Immature natural killer cell (primary cell): ENCODE results near the gene DGKH. TPM values are rescaled to one million over a fixed set of nuclear protein-coding genes. Genes with fewer than 3 reads are reported as not detected.
"Not testable (repeated sequence)": the region's sequence is repeated elsewhere in the genome, so short reads cannot be mapped to it uniquely, and the experiment has no call there.

Source experiments
- DNase-seq, 3 donors: peaks; one replicate each; pipeline ENCODE4 v3.0.0; 2022; ENCODE audit warnings: mixed read lengths in 1 of 3
- H3K27ac Mint-ChIP-seq, 6 donors: one replicate each; pipeline ENCODE4 v1.8.0; 2020; ENCODE audit warnings: mixed read lengths in 6 of 6, mild to moderate bottlenecking in 5 of 6, inconsistent platforms in 4 of 6, moderate library complexity in 3 of 6
- H3K27me3 Mint-ChIP-seq, 3 donors: one replicate each; pipeline ENCODE4 v1.8.0; 2020 to 2021; ENCODE audit warnings: low read depth in 3 of 3, mild to moderate bottlenecking in 3 of 3, mixed read lengths in 3 of 3, moderate library complexity in 3 of 3, inconsistent platforms in 1 of 3
- H3K36me3 Mint-ChIP-seq, 3 donors: one replicate each; pipeline ENCODE4 v1.8.0; 2020; ENCODE audit warnings: mixed read lengths in 3 of 3, inconsistent platforms in 2 of 3, mild to moderate bottlenecking in 2 of 3
- H3K4me1 Mint-ChIP-seq, 2 donors: one replicate each; pipeline ENCODE4 v1.8.0; 2020; ENCODE audit warnings: inconsistent platforms in 2 of 2, mild to moderate bottlenecking in 2 of 2, mixed read lengths in 2 of 2, moderate library complexity in 1 of 2
- H3K4me3 Mint-ChIP-seq, 5 donors: one replicate each; pipeline ENCODE4 v1.8.0; 2020; ENCODE audit warnings: mild to moderate bottlenecking in 5 of 5, mixed read lengths in 5 of 5, inconsistent platforms in 3 of 5, moderate library complexity in 3 of 5
- H3K9me3 Mint-ChIP-seq, 6 donors: one replicate each; pipeline ENCODE4 v1.8.0; 2020; ENCODE audit warnings: mild to moderate bottlenecking in 6 of 6, mixed read lengths in 6 of 6, inconsistent platforms in 4 of 6, moderate library complexity in 3 of 6
- polyA plus RNA-seq, 3 donors: library from polyadenylated mRNA; unstranded; fragments of 300-500 nt; fragmentation: Illumina TruSeq; gene quantifications; one replicate each; pipeline ENCODE4 v1.2.3, GENCODE V29; 2021

DGKH gene
- polyA plus RNA-seq, 3 donors from 2014 or later: 0.03 to 1.1 TPM; not detected in 1

- Mint-ChIP-seq H3K9me3 (peaks cover 0 to 2% (median 0%) of the 10 kb centered on the region in 6 donors), H3K27me3 (peaks cover 0 to 3% (median 0%) of the 10 kb centered on the region in 3 donors), H3K36me3 (no peaks in the 10 kb centered on the region), H3K27ac (no peak overlapping the region), H3K4me1 (no peaks in the 10 kb centered on the region), H3K4me3 (no peak overlapping the region)
- no peak for DNase-seq
Observed at GRCh38 chr13:42152495-42152894, 104.0 kb downstream of the DGKH start.

GRCh38 chr13:42153199-42154113 lies 105.0 kb downstream of the DGKH start:
- Mint-ChIP-seq H3K9me3 (peaks cover 0 to 2% (median 0%) of the 10 kb centered on the region in 6 donors), H3K27ac (no peak overlapping the region), H3K27me3 (peaks cover 0 to 3% (median 0%) of the 10 kb centered on the region in 3 donors), H3K4me3 (no peak overlapping the region), H3K4me1 (no peaks in the 10 kb centered on the region), H3K36me3 (no peaks in the 10 kb centered on the region)
- DNase-seq: no peak

GRCh38 chr13:42155251-42155650 lies 106.8 kb downstream of the DGKH start:
- H3K27ac Mint-ChIP-seq: no peak overlapping the region
- no peak overlapping the region for H3K4me3 Mint-ChIP-seq
- H3K4me1 Mint-ChIP-seq: no peaks in the 10 kb centered on the region
- H3K27me3 Mint-ChIP-seq: peaks cover 0 to 3% (median 0%) of the 10 kb centered on the region in 3 donors
- no peaks in the 10 kb centered on the region for H3K9me3 Mint-ChIP-seq
- H3K36me3 Mint-ChIP-seq: no peaks in the 10 kb centered on the region
- DNase-seq: no peak

- not testable (repeated sequence) for H3K27me3 Mint-ChIP-seq, H3K4me3 Mint-ChIP-seq, H3K4me1 Mint-ChIP-seq, DNase-seq, H3K9me3 Mint-ChIP-seq, H3K36me3 Mint-ChIP-seq, H3K27ac Mint-ChIP-seq
Observed at GRCh38 chr13:42163338-42163737, 114.9 kb downstream of the DGKH start.

GRCh38 chr13:42163910-42164309 lies 115.5 kb downstream of the DGKH start:
- H3K4me1 Mint-ChIP-seq, H3K27ac Mint-ChIP-seq, H3K4me3 Mint-ChIP-seq, H3K9me3 Mint-ChIP-seq, H3K27me3 Mint-ChIP-seq, DNase-seq, H3K36me3 Mint-ChIP-seq: not testable (repeated sequence)

- Mint-ChIP-seq H3K27me3 (peaks cover 0 to 2% (median 2%) of the 10 kb centered on the region in 3 donors), H3K4me1 (no peaks in the 10 kb centered on the region), H3K9me3 (peaks cover 0 to 2% (median 0%) of the 10 kb centered on the region in 6 donors), H3K4me3 (no peak overlapping the region), H3K36me3 (peaks cover 0 to 4% (median 3%) of the 10 kb centered on the region in 3 donors), H3K27ac (no peak overlapping the region)
- DNase-seq: no peak
Observed at GRCh38 chr13:42164557-42165125, 116.2 kb downstream of the DGKH start.

- Mint-ChIP-seq H3K9me3 (peaks cover 0 to 2% (median 0%) of the 10 kb centered on the region in 6 donors), H3K4me1 (no peaks in the 10 kb centered on the region), H3K27ac (no peak overlapping the region), H3K27me3 (peaks cover 0 to 2% (median 2%) of the 10 kb centered on the region in 3 donors), H3K36me3 (peaks cover 0 to 4% (median 0%) of the 10 kb centered on the region in 3 donors), H3K4me3 (no peak overlapping the region)
- DNase-seq: no peak
Observed at GRCh38 chr13:42168496-42168895, 120.0 kb downstream of the DGKH start.

- H3K4me1 Mint-ChIP-seq: no peaks in the 10 kb centered on the region
- DNase-seq: no peak
- H3K27ac Mint-ChIP-seq: no peak overlapping the region
- H3K36me3 Mint-ChIP-seq: peaks cover 0 to 4% (median 0%) of the 10 kb centered on the region in 3 donors
- peaks cover 0 to 2% (median 0%) of the 10 kb centered on the region in 6 donors for H3K9me3 Mint-ChIP-seq
- no peak overlapping the region for H3K4me3 Mint-ChIP-seq
- H3K27me3 Mint-ChIP-seq: no peaks in the 10 kb centered on the region
Observed at GRCh38 chr13:42170029-42170428, 121.6 kb downstream of the DGKH start.

- H3K36me3 Mint-ChIP-seq: no peaks in the 10 kb centered on the region
- no peak overlapping the region for H3K4me3 Mint-ChIP-seq
- H3K9me3 Mint-ChIP-seq: no peaks in the 10 kb centered on the region
- H3K4me1 Mint-ChIP-seq: no peaks in the 10 kb centered on the region
- H3K27ac Mint-ChIP-seq: no peak overlapping the region
- H3K27me3 Mint-ChIP-seq: no peaks in the 10 kb centered on the region
- no peak for DNase-seq
Observed at GRCh38 chr13:42173789-42174343, 125.4 kb downstream of the DGKH start.

- no peak overlapping the region for H3K27ac Mint-ChIP-seq
- H3K4me3 Mint-ChIP-seq: no peak overlapping the region
- H3K4me1 Mint-ChIP-seq: no peaks in the 10 kb centered on the region
- no peak for DNase-seq
- H3K9me3 Mint-ChIP-seq: no peaks in the 10 kb centered on the region
- no peaks in the 10 kb centered on the region for H3K27me3 Mint-ChIP-seq
- no peaks in the 10 kb centered on the region for H3K36me3 Mint-ChIP-seq
Observed at GRCh38 chr13:42174344-42175162, 126.1 kb downstream of the DGKH start.

GRCh38 chr13:42176294-42176693 lies 127.8 kb downstream of the DGKH start:
- Mint-ChIP-seq H3K4me1 (no peaks in the 10 kb centered on the region), H3K4me3 (no peak overlapping the region), H3K27ac (no peak overlapping the region), H3K27me3 (peaks cover 0 to 3% (median under 1%) of the 10 kb centered on the region in 3 donors), H3K36me3 (peaks cover 0 to 3% (median 2%) of the 10 kb centered on the region in 3 donors), H3K9me3 (no peaks in the 10 kb centered on the region)
- no peak for DNase-seq

- Mint-ChIP-seq H3K9me3 (peaks cover 0 to under 1% (median 0%) of the 10 kb centered on the region in 6 donors), H3K4me1 (no peaks in the 10 kb centered on the region), H3K36me3 (peaks cover 0 to 4% (median 3%) of the 10 kb centered on the region in 3 donors), H3K4me3 (no peak overlapping the region), H3K27ac (no peak overlapping the region), H3K27me3 (peaks cover 0 to 4% (median 3%) of the 10 kb centered on the region in 3 donors)
- no peak for DNase-seq
Observed at GRCh38 chr13:42177189-42177588, 128.7 kb downstream of the DGKH start.

GRCh38 chr13:42181381-42181953 lies 133.0 kb downstream of the DGKH start:
- no peak for DNase-seq
- Mint-ChIP-seq H3K4me3 (no peak overlapping the region), H3K27me3 (peaks cover 0 to 6% (median 5%) of the 10 kb centered on the region in 3 donors), H3K9me3 (peaks cover 0 to 1% (median 0%) of the 10 kb centered on the region in 6 donors), H3K4me1 (no peaks in the 10 kb centered on the region), H3K27ac (no peak overlapping the region), H3K36me3 (peaks cover 0 to 7% (median 6%) of the 10 kb centered on the region in 3 donors)
